Fibroblast of lung (primary cell): ENCODE data around the gene KCTD8.

Experiments used
- CTCF ChIP-seq, 2 donors: IDR thresholded peaks in 1 of 2; conservative IDR thresholded peaks in 1 of 2; 1 replicate in 1 of 2; 2 replicates in 1 of 2; pipeline ENCODE4 v1.5.1; 2011 to 2012; ENCODE audit warnings: low read length in 2 of 2, control low read depth in 1 of 2, inconsistent platforms in 1 of 2, low read depth in 1 of 2, mild to moderate bottlenecking in 1 of 2
- EZH2 ChIP-seq: IDR thresholded peaks from 2 replicates; pipeline ENCODE4 v1.5.1; 2012; ENCODE audit warnings: low read length, control low read depth, mild to moderate bottlenecking; ENCODE audit errors: missing control alignments

- TF ChIP-seq CTCF (conservative IDR thresholded peaks at IDR 0.05 in 1 of 2, IDR thresholded peaks at IDR 0.05 in 1 of 2; ENCODE audit: low read depth in 1 of 2, low read length in 2 of 2) (no peak), EZH2 (no peak)
Measured at GRCh38 chr4:44313702-44314101, 134.9 kb downstream of the KCTD8 start.
